Lower leg skin (tissue), 3 donors: Measurements from ENCODE around the gene HPX.

Experiments
- POLR2A ChIP-seq, 2 donors: fragments of 450-650 bp; IDR thresholded peaks; one replicate each; pipeline ENCODE4 v1.6.1; 2016 to 2017; ENCODE audit warnings: antibody characterized with exemption in 2 of 2, mild to moderate bottlenecking in 1 of 2, moderate library complexity in 1 of 2
- TF ChIP-seq, protein P1 (sequence below), 3 donors: fragments of 450-650 bp; IDR thresholded peaks; one replicate each; pipeline ENCODE4 v1.5.1; 2016; ENCODE audit warnings: antibody characterized with exemption in 3 of 3, mild to moderate bottlenecking in 3 of 3, moderate library complexity in 2 of 3

DNA sequence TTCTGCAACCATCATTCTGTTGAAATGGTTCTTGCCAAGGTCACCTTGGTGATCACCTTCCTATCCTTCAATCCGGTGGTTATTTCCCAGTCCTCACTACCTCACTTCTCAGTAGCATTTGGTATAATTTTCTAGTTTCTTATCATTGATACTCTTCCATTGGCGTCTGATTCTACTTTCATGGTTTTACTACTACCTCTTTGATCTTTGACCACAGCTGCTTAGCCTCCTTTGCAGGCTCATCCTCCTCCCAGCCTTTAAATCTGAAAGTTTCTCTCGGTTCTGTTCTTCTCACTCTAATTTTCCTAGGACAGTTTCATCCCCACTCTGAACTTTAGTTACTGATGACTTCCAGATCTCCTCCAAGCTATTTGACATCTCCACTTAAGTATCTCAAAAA is 45.5 kb upstream of the HPX start:
- TF ChIP-seq, protein P1, sequence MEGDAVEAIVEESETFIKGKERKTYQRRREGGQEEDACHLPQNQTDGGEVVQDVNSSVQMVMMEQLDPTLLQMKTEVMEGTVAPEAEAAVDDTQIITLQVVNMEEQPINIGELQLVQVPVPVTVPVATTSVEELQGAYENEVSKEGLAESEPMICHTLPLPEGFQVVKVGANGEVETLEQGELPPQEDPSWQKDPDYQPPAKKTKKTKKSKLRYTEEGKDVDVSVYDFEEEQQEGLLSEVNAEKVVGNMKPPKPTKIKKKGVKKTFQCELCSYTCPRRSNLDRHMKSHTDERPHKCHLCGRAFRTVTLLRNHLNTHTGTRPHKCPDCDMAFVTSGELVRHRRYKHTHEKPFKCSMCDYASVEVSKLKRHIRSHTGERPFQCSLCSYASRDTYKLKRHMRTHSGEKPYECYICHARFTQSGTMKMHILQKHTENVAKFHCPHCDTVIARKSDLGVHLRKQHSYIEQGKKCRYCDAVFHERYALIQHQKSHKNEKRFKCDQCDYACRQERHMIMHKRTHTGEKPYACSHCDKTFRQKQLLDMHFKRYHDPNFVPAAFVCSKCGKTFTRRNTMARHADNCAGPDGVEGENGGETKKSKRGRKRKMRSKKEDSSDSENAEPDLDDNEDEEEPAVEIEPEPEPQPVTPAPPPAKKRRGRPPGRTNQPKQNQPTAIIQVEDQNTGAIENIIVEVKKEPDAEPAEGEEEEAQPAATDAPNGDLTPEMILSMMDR (IDR thresholded peaks at IDR 0.05) = no peak
- TF ChIP-seq POLR2A (IDR thresholded peaks at IDR 0.05) = no peak
